HG03060 (cell line): ENCODE measurements around the gene GPR35.
"Not testable (repeated sequence)": the region's sequence is repeated elsewhere in the genome, so short reads cannot be mapped to it uniquely, and the experiment has no call there.

ENCODE experiments used
- ATAC-seq: cut with Tn5 transposase; IDR thresholded peaks from one replicate; pipeline ENCODE4 v1.9.1; 2021; ENCODE audit warnings: low read depth, moderate number of reproducible peaks; ENCODE audit not compliant: unreplicated experiment

The GPR35 gene

GRCh38 chr2:240601831-240602160 lies 23.5 kb upstream of the GPR35 start:
- no peak for ATAC-seq

- ATAC-seq = no peak
These were observed 22.8 kb upstream of the GPR35 start for GRCh38 chr2:240602266-240603050.

- ATAC-seq = no peak
These were observed 22.0 kb upstream of the GPR35 start for GRCh38 chr2:240603081-240603835.

- ATAC-seq = no peak
These were observed 21.4 kb upstream of the GPR35 start for GRCh38 chr2:240603846-240604245.

GRCh38 chr2:240604291-240604938 lies 20.9 kb upstream of the GPR35 start:
- ATAC-seq = no peak

- ATAC-seq = no peak
These were observed 20.2 kb upstream of the GPR35 start for GRCh38 chr2:240604939-240605716.

- no peak for ATAC-seq
These were observed 19.2 kb upstream of the GPR35 start for GRCh38 chr2:240605867-240606743.

GRCh38 chr2:240611601-240612210 lies 13.6 kb upstream of the GPR35 start:
- ATAC-seq = no peak

GRCh38 chr2:240613781-240614180 lies 11.5 kb upstream of the GPR35 start:
- ATAC-seq = no peak

- ATAC-seq = no peak
These were observed 10.9 kb upstream of the GPR35 start for GRCh38 chr2:240614391-240614790.

GRCh38 chr2:240615396-240615795 lies 9.9 kb upstream of the GPR35 start:
- no peak for ATAC-seq

- ATAC-seq = no peak
These were observed 9.3 kb upstream of the GPR35 start for GRCh38 chr2:240615820-240616547.

- ATAC-seq = not testable (repeated sequence)
These were observed 8.2 kb upstream of the GPR35 start for GRCh38 chr2:240616860-240617666.

- no peak for ATAC-seq
These were observed 6.5 kb upstream of the GPR35 start for GRCh38 chr2:240618776-240619175.

- ATAC-seq = no peak
These were observed 5.7 kb upstream of the GPR35 start for GRCh38 chr2:240619506-240620148.

GRCh38 chr2:240620149-240620731 lies 5.0 kb upstream of the GPR35 start:
- no peak for ATAC-seq

- no peak for ATAC-seq
These were observed 4.4 kb upstream of the GPR35 start for GRCh38 chr2:240620859-240621258.
